ENCODE measurements around the gene PPP1R9A.

- TF ChIP-seq CTCF (IDR thresholded peaks at IDR 0.05; ENCODE audit: low read depth, low read length, poor library complexity, severe bottlenecking), result peak; percentile 26
- TF ChIP-seq EZH2phosphoT487 (IDR thresholded peaks at IDR 0.05; ENCODE audit: borderline replicate concordance, low read length), result no peak
Measured at GRCh38 chr7:95190515-95190914, 283.1 kb downstream of the PPP1R9A start.

Data from DOHH2 (cell line).